HG02943 (cell line): ENCODE measurements around the gene FRMD6.
"Not testable (repeated sequence)": the region's sequence is repeated elsewhere in the genome, so short reads cannot be mapped to it uniquely, and the experiment has no call there.

Source experiments
- ATAC-seq: cut with Tn5 transposase; IDR thresholded peaks from one replicate; pipeline ENCODE4 v1.9.1; 2021; ENCODE audit warnings: mild to moderate bottlenecking, low read depth, moderate library complexity; ENCODE audit not compliant: unreplicated experiment

FRMD6 gene

DNA sequence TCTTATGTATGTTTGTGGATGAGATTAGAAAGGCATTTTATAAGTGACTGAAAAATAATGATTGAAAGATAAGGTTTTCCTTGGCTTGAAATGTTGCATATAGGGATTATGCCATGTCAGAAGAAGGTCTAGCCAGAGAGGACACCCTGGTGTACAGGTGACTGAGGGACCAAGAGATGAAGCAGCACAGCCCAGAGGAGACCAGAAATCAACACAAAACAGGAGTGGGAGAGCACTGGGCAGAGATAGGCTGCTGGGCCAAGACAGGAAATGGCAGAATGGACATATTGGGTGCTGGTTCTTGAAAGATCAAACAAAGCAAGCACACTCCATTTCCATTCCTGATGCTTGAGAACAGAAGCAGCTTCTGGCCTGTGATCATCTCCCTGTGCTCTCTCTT is 24.4 kb upstream of the FRMD6 start:
- no peak for ATAC-seq

- no peak for ATAC-seq
Observed at GRCh38 chr14:51628238-51628637, 23.5 kb upstream of the FRMD6 start.

DNA sequence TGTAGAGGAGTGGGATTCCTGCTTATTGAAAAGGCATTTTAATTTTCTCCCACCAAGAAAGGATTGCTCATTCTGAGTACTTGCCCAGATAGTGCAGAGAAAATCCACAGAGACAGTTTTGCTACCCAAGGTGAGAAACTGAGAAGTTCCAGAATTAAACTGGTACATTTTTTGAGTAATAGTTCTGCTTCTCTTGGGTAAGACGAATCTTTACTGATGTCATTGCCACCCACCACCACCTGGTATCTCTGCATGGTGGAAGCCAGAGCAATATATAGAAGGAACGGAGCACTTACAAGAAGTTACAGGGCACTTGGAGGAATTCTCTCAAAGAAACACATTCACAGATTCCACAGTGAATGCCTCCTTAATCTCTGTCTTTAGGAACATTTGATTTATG is 20.7 kb upstream of the FRMD6 start:
- ATAC-seq = no peak

DNA sequence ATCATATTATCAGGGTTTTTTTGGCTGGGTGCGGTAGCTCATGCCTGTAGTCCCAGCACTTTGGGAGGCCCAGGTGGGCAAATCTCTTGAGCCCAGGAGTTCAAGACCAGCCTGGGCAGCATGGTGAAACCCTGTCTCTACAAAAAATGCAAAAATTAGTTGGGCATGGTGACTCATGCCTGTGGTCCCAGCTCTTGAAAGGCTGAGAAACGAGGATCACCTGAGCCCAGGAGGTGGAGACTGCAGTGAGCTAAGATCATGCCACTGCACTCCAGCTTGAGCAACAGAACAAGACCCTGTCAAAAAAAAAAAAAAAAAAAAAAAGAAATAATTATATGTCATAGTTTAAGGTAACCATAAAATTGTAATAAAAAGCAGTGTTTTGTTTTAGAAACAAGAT is 18.4 kb upstream of the FRMD6 start:
- not testable (repeated sequence) for ATAC-seq

- ATAC-seq = no peak
Observed at GRCh38 chr14:51636109-51636508, 15.6 kb upstream of the FRMD6 start.

DNA sequence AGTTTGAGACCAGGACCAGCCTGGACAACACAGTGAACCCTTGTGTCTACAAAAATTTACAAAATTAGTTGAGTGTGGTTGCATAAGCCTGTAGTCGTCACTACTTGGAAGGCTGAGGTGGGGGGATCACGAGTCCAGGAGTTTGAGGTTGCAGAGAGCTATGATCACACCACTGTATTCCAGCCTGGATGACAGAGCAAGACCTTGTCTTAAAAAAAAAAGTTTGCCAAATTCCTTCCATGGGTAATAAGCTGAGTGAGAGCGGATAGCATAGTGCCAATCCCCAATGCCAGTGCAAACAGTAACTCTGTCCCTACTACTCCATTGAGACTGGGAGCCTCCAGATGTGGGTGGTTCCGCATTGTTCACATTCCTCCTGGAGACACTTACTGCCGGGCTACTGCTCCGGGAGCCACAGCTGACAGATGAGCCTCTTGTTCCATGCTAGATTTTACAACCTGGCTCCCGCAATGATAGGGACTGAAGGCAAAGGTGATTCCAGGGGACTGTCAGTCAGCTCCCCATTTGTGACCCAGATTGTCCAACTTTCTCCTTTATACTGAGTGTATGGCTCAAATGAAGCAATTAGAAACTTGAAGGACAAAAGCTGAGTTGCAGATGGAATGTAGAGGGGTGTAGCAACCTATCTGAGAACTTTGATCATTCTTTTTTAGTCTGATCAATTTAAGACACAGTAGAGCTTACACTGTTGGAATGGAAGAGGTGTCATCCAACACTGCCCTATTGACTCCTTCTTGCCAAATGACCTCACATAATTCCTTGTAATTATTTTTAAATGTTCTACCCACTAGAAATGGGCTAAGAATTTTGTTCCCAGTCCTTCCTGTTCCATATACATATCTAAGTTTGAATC is 13.4 kb upstream of the FRMD6 start:
- no peak for ATAC-seq

DNA sequence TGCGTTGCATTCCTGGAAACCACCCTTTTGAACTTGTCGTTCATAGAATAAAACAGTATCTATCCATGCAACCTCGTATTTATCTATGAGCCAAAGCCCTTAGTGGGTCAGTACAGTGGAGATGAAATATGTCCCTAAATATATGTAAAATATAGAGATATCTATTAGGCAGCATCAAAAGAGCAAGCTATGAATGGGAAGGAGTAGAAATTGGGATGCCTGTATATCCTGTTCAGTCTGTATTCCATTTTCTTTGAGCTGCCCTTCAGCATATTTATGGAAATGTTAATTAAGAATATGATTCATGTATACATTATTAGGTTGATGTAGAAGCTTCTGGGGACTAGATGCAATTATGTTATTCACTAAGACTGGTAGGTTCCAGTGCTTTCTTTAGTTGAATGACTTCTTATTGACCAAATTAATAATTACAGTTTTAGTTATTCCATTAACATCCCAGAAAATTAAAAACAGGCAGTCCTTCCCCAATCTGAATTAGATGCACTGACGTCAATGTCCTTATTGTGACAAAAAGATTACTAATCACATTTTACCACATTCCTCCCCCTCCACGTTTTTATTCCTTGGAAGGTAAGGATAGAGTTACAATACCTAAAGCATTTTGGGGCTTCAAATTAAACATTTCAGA is 11.9 kb upstream of the FRMD6 start:
- ATAC-seq = no peak

DNA sequence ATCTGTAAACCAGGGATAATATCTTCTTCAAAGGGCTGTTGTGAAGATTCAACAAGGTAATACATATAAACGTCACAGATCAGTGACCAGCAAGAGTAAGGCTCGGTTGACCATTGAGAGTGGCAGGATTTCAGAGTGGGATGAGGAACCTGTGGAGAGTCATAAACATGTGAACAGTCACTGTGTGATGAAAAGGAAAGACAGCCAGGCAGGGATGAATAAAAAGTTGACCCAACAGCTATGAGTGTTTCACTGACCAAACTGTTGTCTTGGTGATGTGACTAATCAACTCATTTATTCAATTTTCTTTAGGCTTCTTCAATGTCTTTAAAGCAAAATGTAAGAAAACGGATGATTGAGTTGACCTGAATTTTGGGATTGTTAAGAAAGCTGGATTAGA is 8.6 kb upstream of the FRMD6 start:
- no peak for ATAC-seq

DNA sequence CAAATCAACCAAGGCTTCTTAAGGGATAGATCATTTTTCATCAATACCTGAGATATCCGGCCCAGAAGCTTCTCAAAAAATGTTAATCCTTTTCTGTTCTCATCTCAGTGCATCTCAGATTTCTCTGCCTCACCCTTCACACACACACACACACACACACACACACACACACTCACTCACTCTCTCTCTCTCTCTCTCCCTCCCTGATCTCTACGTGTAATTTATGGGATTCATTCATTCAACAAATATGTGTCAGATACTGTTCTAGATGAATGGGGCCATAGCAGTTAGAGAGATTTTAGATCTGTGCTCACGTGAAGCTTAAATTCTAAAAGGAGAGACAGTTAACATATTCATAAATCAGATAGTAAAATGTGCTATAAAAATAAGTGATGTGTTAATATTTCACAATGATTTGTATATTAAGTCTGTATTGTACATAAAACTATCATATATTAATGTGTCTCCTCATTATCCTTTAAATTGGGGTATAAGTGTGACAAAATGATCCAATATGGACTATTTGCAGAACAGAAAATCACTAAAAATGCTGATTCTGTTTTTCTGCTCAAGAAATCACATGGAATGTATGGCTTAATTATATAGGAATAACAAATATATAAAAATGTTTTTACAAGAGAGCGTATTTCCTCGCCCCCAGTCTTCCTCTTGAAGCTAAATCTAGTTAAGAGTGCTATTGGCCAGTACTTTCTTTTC is 7.3 kb upstream of the FRMD6 start:
- ATAC-seq = no peak

DNA sequence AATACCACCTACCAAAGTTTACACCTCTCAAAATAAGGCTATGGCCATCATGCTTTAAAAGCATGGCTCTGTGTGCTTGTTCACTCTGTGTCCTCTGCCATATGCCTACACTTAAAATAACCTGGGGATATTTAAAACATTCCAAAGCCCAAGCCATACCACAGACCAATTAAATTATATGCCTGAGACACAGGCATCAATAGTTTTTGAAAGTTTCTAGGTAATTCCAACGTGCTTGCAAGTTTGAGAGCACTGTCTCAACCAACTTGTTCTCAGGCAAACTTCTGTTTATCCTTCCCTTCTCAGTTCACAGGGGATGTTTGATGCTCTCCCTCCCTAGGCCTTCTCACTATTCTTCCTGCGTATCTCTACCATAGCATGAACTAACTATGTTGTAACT is 3.4 kb upstream of the FRMD6 start:
- ATAC-seq = no peak

DNA sequence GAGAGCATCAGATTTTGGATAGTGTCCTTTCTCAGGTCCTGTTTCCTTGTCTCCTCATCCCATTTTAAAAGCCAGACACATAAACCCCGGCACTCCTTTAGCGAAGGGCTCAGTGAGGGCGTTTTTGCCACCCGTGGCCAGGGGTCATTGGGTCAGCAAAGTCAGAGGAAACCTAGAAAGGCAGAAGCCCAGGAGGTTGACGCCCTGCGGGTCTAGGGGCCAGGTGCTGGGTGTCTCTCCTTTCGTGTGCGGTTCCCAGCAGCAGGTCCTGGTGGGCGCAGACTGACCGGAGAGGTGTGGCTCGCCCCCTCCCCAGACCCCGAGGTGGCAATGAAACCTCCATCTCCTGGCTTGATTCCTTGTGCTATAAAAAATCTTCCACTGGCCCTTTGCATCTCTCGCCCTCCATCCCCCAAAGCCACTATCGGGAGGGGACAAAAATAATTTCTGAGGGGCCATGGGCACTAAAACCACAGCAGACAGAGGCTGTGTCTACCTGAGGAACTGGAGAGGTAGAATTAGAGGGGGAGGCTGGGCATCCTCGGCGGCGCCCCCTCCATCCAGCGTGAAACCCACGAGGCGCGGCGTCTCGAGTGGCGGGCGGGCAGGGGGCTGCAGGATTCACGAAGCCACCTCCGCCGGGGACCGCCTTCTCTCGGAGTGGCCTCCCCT is 858 bp upstream of the FRMD6 start:
- ATAC-seq = no peak

GRCh38 chr14:51652168-51653078 is 713 bp downstream of the FRMD6 start:
- ATAC-seq = peak; percentile 25

- no peak for ATAC-seq
Observed at GRCh38 chr14:51653079-51653774, 1.5 kb downstream of the FRMD6 start.

GRCh38 chr14:51653775-51654532 is 2.2 kb downstream of the FRMD6 start:
- ATAC-seq = no peak

GRCh38 chr14:51654533-51654845 is 2.8 kb downstream of the FRMD6 start:
- ATAC-seq = no peak

GRCh38 chr14:51657762-51658161 is 6.1 kb downstream of the FRMD6 start:
- ATAC-seq = no peak

GRCh38 chr14:51658441-51659173 is 6.9 kb downstream of the FRMD6 start:
- no peak for ATAC-seq

DNA sequence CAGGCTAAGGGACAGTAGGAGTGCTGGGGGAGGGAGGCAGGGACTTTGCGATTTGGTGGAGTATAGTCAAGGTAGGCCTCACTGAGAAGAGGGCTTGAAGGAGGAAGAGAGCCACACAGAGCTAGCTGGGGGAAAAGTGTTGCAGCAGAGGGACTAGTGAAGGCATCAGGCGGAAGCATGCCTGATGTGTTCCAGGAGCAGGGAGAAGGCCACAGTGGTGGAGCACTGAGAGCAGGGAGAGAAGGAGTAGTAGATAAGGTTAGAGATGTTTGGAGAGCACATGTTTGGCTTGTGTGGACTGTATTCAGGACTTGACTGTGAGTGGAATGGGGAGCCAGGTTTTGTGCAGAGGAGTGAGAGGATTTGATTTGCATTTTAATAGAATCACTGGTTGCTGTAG is 9.0 kb downstream of the FRMD6 start:
- ATAC-seq = no peak
